GM18951 (cell line): ENCODE results near the gene TBC1D17.

Source experiments
- POLR2A ChIP-seq: IDR thresholded peaks from 4 replicates; pipeline ENCODE4 v1.6.1; 2011; ENCODE audit warnings: mild to moderate bottlenecking; ENCODE audit not compliant: insufficient read length, insufficient read depth; ENCODE audit errors: extremely low read depth
- in situ Hi-C: fragments of 300-500 bp; cut with MboI; formaldehyde crosslinking; loops from one replicate; pipeline ENCODE4 v1.12.0; 2022; ENCODE audit warnings: low sequenced_read_pairs, mixed read lengths, inconsistent platforms; ENCODE audit not compliant: unreplicated experiment

TBC1D17 gene

GRCh38 chr19:49861541-49862378 is 15.7 kb upstream of the TBC1D17 start:
- in situ Hi-C loops = no loop called here
- no peak for TF ChIP-seq POLR2A

DNA sequence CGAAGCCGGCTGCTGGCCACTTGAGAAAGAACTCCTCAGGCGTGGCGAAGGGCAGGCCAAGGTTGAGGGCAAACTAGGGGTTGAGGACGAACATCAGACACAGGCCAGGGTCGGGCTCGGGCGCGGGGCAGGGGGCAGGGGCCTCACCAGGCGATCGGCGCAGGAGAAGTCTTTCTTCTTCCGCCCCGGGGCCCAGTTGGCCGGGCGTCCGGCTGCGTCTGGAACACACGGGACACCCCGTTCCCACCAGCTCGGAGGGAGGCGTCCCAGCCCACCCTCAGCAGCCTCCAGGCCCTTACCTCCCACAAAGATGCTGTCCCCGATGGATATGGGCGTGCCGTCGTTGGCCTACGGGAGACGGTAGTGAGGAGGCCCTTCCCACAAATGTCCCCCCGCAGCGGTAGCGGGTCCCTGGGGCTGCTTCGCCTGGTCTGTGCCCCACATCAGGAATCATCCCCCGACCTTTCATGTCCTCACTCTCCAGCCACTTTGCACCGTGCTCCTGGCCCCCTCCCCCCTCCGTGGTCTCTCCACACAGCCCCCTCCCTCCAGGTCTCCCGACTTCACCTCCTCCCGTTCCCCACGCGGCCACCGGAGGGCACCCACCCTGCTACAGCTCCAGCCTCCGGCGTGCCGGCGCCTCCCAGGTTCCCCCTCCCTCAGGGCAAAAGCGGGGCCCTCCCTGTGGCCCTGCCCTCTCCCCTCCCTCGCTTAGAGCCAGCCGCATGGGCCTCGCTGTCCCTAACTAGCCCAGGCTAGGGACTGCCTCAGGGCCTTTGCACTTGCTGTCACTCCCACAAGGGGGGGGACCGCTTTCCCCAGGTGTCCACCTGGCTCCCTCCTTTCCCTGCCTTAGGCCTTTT is 14.9 kb upstream of the TBC1D17 start:
- TF ChIP-seq POLR2A = no peak
- in situ Hi-C loops = no loop called here

DNA sequence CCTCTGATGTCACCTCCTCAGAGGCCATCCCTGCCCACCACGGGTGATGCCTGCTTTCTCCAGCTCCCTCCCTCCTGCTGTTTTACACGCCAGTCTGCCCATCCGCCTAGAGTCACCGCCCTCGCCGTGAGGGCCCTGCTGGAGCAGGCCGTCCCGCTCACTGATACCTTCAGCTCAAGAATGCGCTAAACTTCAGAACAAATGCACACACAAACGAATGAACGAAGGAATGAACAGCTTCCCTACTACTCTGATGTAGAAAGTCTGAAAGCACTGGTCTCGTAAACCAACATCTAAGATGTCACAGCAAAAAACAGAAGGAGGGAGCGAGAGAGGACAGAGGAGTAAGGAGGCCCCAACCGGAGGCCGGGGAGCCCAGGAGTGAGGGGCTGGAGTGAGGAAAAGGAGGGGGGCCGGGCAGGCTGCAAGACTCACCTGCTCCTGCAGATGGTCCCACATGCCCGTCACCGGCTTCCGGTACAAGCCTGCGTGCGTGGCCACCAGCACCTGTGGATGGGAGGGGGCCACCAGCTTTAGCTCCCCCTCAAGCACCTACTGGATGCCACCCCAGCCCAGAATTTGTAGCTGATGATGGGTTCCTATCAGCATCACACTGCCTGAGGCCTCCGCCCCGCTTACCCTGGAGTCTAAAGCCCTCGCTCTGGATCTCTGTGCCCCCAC is 14.1 kb upstream of the TBC1D17 start:
- in situ Hi-C loops = no loop called here

GRCh38 chr19:49863935-49864320 is 13.6 kb upstream of the TBC1D17 start:
- in situ Hi-C loops = no loop called here
- TF ChIP-seq POLR2A = no peak

More for the DNA sequence above, 14.1 kb upstream of the TBC1D17 start:
- TF ChIP-seq POLR2A = no peak

GRCh38 chr19:49864890-49865289 is 12.6 kb upstream of the TBC1D17 start:
- in situ Hi-C loops = no loop called here
- no peak for TF ChIP-seq POLR2A

DNA sequence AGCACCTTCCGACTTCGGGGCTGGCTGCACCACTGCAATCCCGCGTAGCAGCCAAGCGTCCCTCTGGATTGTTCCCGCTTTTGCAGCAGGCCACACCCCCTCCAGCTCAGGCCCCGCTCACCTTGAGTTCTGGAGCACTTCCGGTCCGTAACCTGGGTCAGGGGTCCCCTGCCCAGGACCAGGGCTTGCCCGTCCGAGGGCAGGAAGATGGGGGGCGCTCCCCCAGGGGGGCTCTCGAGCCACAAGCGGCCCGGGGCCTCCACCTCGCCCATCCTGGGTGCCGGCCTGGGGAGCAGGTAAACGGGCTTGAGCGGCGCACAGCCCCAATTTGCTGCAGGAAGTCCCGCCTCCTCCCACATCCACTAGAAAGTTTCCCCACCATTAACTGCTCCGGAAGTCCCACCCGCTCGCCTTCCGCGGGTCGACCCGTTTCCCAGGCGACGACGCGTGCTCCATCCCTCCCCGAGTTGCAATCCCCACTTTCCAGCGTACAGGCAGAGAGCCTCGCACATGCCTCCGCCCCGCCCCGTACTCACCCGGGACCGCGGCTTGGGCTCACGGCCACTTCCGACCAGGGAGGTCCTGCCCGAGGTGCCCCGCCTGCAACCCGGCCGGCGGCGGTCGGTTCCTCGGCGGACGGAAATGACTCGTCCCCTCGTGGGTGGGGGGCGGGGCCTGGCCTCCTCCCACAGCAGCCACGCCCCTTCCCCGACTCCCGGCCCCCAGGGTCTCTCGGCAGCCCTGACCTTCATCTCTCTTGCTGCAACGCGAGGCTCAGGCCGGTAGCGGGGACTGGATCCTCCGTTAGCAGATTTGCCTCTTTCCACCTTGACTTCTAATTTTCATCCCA is 10.3 kb upstream of the TBC1D17 start, which contains the start of gene PNKP:
PNKP (minus strand) TSS at position 644 of the 850 bp plus-strand sequence; CDS start at position 272, 372 bp downstream.
- in situ Hi-C loops = no loop called here
- TF ChIP-seq POLR2A = peak; percentile 90

DNA sequence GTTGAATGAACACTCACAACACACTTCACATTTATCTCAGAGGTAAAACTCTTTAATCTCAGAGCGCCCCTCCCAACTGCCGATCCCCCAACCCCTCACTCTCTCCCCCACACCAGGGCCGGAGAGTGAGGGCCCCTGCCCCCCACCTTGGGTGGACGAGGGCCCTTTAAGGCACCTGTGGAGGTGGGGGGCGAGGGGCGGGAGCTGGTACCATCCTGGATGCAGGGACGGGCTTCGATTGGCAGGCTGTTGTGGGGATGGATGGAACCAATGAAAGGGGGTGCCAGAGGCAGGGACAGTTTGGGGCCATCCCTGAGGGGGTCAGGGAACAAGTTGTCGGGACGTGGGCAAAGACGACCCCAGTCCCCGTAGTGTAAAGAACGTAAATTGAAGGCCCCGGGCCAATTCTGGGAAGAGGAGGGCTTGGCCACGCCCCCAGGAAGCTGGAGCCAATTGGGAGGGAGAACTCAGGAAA is 8.5 kb upstream of the TBC1D17 start:
- TF ChIP-seq POLR2A = no peak
- in situ Hi-C loops = no loop called here

DNA sequence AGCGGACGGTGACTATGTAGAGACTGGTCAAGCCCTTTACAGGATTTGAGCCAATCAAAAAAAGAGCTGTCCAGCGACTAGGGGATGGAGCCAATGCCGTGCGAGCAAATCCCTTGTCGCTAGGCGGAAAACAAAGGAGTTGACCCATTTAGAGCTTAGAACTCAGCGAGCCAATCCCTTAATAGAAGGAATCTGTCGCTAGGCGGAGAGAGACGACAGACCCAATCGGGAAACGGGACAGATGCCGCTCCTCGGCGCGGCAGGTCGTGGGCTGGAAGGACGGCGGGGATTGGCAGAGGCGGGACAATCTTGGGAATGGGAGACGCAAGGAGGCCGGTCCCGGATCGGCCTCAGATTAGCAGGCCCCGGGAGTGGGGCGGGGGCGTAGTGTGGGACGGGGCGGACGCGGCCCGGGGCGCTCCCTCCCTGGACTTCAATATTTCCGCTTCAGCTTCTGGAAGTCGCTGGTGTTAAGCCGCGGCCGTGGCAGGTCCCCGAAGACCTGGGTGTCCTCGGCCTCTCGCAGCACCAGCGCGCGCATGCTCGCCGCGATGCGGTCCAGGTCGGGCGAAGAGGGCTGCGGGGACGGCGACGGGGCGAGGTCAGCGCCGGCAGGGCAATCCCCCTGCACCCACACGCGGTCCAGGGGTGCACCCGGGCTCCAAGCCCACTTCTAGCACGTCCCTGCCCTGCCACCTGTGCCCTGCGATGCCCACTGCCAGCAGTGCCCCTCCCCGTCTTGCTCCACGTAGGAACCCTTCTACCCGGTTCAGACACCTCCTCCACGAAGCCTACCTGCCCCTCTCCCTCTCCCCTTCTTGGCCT is 7.8 kb upstream of the TBC1D17 start:
- in situ Hi-C loops = no loop called here
- peak; percentile 72 for TF ChIP-seq POLR2A

DNA sequence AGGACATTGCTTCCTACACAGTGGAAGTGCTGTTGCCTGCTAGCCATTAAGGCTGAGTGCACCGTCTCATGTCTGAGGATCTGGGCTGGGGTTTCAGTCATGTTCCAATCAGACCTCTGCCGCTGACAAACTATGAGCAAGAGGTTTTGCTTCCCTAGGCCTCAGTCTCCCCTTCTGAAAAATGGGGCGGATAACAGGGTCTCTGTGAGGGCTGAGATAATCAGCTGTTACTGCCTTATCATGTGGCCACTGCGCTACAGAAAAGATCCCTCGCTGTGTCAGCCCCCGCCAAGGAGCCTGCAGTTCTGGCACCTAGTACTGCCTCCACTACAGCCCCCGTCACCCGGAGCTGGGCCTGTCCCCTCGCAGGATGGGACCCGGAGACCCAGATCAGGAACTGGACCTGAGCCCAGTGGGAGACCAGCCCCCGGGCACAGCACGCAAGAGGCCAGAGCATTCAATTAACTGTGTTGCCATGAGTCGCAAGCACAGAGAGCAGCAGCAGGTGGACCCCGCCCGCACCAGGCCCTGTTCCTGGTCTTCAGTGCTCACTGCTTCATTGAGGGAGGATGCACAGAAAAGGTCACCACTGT is 7.1 kb upstream of the TBC1D17 start:
- no peak for TF ChIP-seq POLR2A
- in situ Hi-C loops = no loop called here

DNA sequence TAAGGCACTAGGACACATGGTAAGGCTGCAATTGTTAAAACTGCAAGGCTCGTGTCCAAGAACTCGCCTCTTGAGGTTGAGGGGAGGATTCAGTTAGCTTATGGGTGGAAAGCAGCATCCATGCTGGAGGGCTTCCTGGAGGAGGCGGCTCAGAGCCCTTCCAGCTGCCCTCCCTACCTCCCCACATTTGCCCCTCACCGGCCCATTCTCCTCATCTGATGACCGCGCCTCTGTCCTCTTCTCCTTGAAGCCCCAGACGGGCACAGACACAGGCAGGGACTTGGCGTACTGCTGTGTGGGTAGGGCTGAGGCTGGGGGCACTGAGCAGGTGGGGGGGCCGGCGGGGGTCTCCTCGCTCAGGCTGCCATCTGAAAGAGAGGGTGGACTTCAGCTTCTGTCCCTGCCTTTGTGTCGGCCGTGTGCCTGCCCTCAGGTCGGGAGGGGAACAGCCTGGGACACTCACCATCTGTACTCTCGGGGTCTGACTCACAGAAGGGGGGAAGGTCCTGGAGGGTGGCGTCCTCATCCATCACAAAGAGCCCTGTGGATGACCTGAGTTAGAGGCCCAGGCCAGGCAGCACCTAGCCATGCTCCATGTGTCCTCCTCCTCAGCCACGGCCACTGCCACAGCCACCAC is 6.0 kb upstream of the TBC1D17 start:
- in situ Hi-C loops = no loop called here

GRCh38 chr19:49872245-49873128 is 5.0 kb upstream of the TBC1D17 start:
- in situ Hi-C loops = no loop called here
- TF ChIP-seq POLR2A = no peak

More for the DNA sequence above, 6.0 kb upstream of the TBC1D17 start:
- no peak for TF ChIP-seq POLR2A
